Hindlimb muscle (tissue), 1 donor: ENCODE data around the gene SLC22A12. TPM values are rescaled to one million over a fixed set of nuclear protein-coding genes. Genes with fewer than 3 reads are reported as not detected.
A peak's percentile ranks its signal among the peaks of the same experiment; 100 is the strongest.

ENCODE experiments used
- DNase-seq: peaks from one replicate; pipeline ENCODE4 v3.0.0-alpha.2; 2013
- polyA plus RNA-seq: library from polyadenylated mRNA; unstranded; fragments of 120-200 nt; gene quantifications from one replicate; pipeline ENCODE4 v1.2.1, GENCODE V29; 2013; ENCODE audit not compliant: insufficient read length

Gene SLC22A12
- polyA plus RNA-seq, 1 donor = not detected

- DNase-seq = no peak
These were observed 27.1 kb upstream of the SLC22A12 start for GRCh38 chr11:64563966-64564365.

GRCh38 chr11:64564419-64564818 lies 26.6 kb upstream of the SLC22A12 start:
- DNase-seq = no peak

- DNase-seq = no peak
These were observed 25.8 kb upstream of the SLC22A12 start for GRCh38 chr11:64564947-64565889.

- DNase-seq = peak; percentile 73
These were observed 24.7 kb upstream of the SLC22A12 start for GRCh38 chr11:64566042-64566914.

GRCh38 chr11:64566915-64567891 lies 23.8 kb upstream of the SLC22A12 start:
- DNase-seq = no peak

- no peak for DNase-seq
These were observed 22.9 kb upstream of the SLC22A12 start for GRCh38 chr11:64568041-64568571.

- no peak for DNase-seq
These were observed 22.4 kb upstream of the SLC22A12 start for GRCh38 chr11:64568584-64569140.

GRCh38 chr11:64569300-64569970 lies 21.6 kb upstream of the SLC22A12 start:
- DNase-seq = no peak

- no peak for DNase-seq
These were observed 20.7 kb upstream of the SLC22A12 start for GRCh38 chr11:64570341-64570740.

GRCh38 chr11:64571050-64571409 lies 20.0 kb upstream of the SLC22A12 start:
- no peak for DNase-seq

GRCh38 chr11:64571410-64572091 lies 19.5 kb upstream of the SLC22A12 start:
- no peak for DNase-seq

- no peak for DNase-seq
These were observed 18.9 kb upstream of the SLC22A12 start for GRCh38 chr11:64572143-64572542.

GRCh38 chr11:64577202-64577601 lies 13.8 kb upstream of the SLC22A12 start:
- DNase-seq = no peak

- peak; percentile 75 for DNase-seq
These were observed 10.6 kb upstream of the SLC22A12 start for GRCh38 chr11:64580412-64580811.

- no peak for DNase-seq
These were observed 9.9 kb upstream of the SLC22A12 start for GRCh38 chr11:64581057-64581523.

- no peak for DNase-seq
These were observed 8.1 kb upstream of the SLC22A12 start for GRCh38 chr11:64582885-64583284.

GRCh38 chr11:64583296-64584262 lies 7.4 kb upstream of the SLC22A12 start:
- no peak for DNase-seq

GRCh38 chr11:64585150-64585549 lies 5.9 kb upstream of the SLC22A12 start:
- DNase-seq = no peak

GRCh38 chr11:64586366-64586765 lies 4.7 kb upstream of the SLC22A12 start:
- DNase-seq = no peak
